GM12878 (cell line): ENCODE results near the gene ZIC5. TPM values are rescaled to one million over a fixed set of nuclear protein-coding genes. Genes with fewer than 3 reads are reported as not detected.

ENCODE experiments used
- ATAC-seq: fragments of 200-7000 bp; cut with Tn5 transposase; 3 replicates; pipeline ENCODE4 v1.9.1; 2020; ENCODE audit warnings: mild to moderate bottlenecking, moderate library complexity
- BruUV-seq: library from RNA; stranded (reverse); fragments of 400-500 nt; replicated peaks from 2 replicates; lab custom pipeline; 2021; lab: Mats Ljungman, UMichigan
- CTCF ChIA-PET: fragments of 300-600 bp; sonication (Branson Sonifier 250); formaldehyde crosslinking; extraction: SDS; loops from one replicate; lab custom pipeline; 2021; ENCODE audit warnings: inconsistent platforms; lab: Yijun Ruan, JAX
- POLR2A ChIA-PET: fragments of 350-600 bp; formaldehyde crosslinking; extraction: SDS; loops from one replicate; lab custom pipeline; 2021; ENCODE audit warnings: inconsistent platforms; lab: Charles Lee
- RAD21 ChIA-PET: fragments of 300-600 bp; sonication (Branson Sonifier 250); formaldehyde crosslinking; loops from one replicate; lab custom pipeline; 2023; ENCODE audit warnings: antibody characterized with exemption; ENCODE audit not compliant: unreplicated experiment; lab: Charles Lee
- SMC1A ChIA-PET: fragments of 300-600 bp; sonication (Branson Sonifier 250); formaldehyde crosslinking; loops from one replicate; lab custom pipeline; 2023; ENCODE audit not compliant: unreplicated experiment, uncharacterized antibody; lab: Charles Lee
- DNase-seq: peaks from one replicate; pipeline ENCODE4 v3.0.0-alpha.2; 2011; ENCODE audit warnings: low read depth, low spot score
- FAIRE-seq: peaks from 3 replicates; lab custom pipeline; 2011; peaks lifted over from hg19 to GRCh38; lab: Jason Lieb, UNC
- H2AFZ ChIP-seq: 2 replicates; pipeline ENCODE4 v1.6.0; 2011; ENCODE audit warnings: low read depth, low read length, control low read depth; ENCODE audit not compliant: control insufficient read depth
- H3K27ac ChIP-seq: 2 replicates; pipeline ENCODE4 v1.5.1; 2011; ENCODE audit warnings: control low read depth; ENCODE audit not compliant: control insufficient read depth, insufficient read depth
- H3K27me3 ChIP-seq, 2 experiments: replicated peaks in 1 of 2; 2 replicates each; pipeline versions ENCODE4 v1.6.0 to v1.6.1; 2011; ENCODE audit warnings: low read length in 1 of 2; ENCODE audit not compliant: control insufficient read depth in 2 of 2, insufficient read depth in 2 of 2
- H3K36me3 ChIP-seq, 2 experiments: 2 replicates each; pipeline ENCODE4 v1.5.1; 2011; ENCODE audit warnings: low read length in 1 of 2; ENCODE audit not compliant: control insufficient read depth in 2 of 2, insufficient read depth in 2 of 2
- H3K4me1 ChIP-seq: 2 replicates; pipeline ENCODE4 v1.6.1; 2011; ENCODE audit warnings: mild to moderate bottlenecking, low read length, moderate library complexity, mixed read lengths; ENCODE audit not compliant: control insufficient read depth, insufficient read depth
- H3K4me2 ChIP-seq: 2 replicates; pipeline ENCODE4 v1.6.0; 2011; ENCODE audit warnings: control low read depth; ENCODE audit not compliant: control insufficient read depth, insufficient read depth
- H3K4me3 ChIP-seq: fragments of 200-600 bp; sonication (generic); 2 replicates; pipeline ENCODE4 v1.5.1; 2016
- H3K79me2 ChIP-seq: 2 replicates; pipeline ENCODE4 v1.6.0; 2011; ENCODE audit warnings: low read length; ENCODE audit not compliant: control insufficient read depth, insufficient read depth
- H3K9ac ChIP-seq: 2 replicates; pipeline ENCODE4 v1.8.0; 2011; ENCODE audit warnings: low read length, control low read depth, mixed read lengths; ENCODE audit not compliant: control insufficient read depth, insufficient read depth
- H3K9me3 ChIP-seq: replicated peaks from 3 replicates; pipeline ENCODE4 v1.5.1; 2011; ENCODE audit warnings: mild to moderate bottlenecking, low read length; ENCODE audit not compliant: control insufficient read depth, insufficient read depth
- H4K20me1 ChIP-seq: 2 replicates; pipeline ENCODE4 v1.6.0; 2011; ENCODE audit not compliant: control insufficient read depth, insufficient read depth
- BHLHE40 ChIP-seq, 2 experiments: fragments of 450-650 bp in 1 of 2; IDR thresholded peaks; 2 replicates each; pipeline ENCODE4 v1.6.1; 2011 to 2017; ENCODE audit warnings: low read depth in 2 of 2, borderline replicate concordance in 1 of 2, improper control_type of control experiment in 1 of 2, low read length in 1 of 2, mild to moderate bottlenecking in 1 of 2
- IKZF2 ChIP-seq, 2 experiments: fragments of 450-650 bp; IDR thresholded peaks; 2 replicates each; pipeline ENCODE4 v1.6.1; 2017; ENCODE audit warnings: mild to moderate bottlenecking in 2 of 2, moderate library complexity in 2 of 2
- IRF4 ChIP-seq: IDR thresholded peaks from 2 replicates; pipeline ENCODE4 v1.6.1; 2011; ENCODE audit warnings: low read depth, low read length
- MEF2B ChIP-seq: fragments of 450-650 bp; IDR thresholded peaks from 2 replicates; pipeline ENCODE4 v1.6.1; 2018; ENCODE audit warnings: mild to moderate bottlenecking, moderate library complexity; ENCODE audit not compliant: partially characterized antibody, poor library complexity, severe bottlenecking
- NR2C1 ChIP-seq: fragments of 450-650 bp; IDR thresholded peaks from 2 replicates; pipeline ENCODE4 v1.6.1; 2017; ENCODE audit warnings: antibody characterized with exemption, mild to moderate bottlenecking, moderate library complexity
- RAD51 ChIP-seq: fragments of 450-650 bp; IDR thresholded peaks from 2 replicates; pipeline ENCODE4 v1.6.1; 2016; ENCODE audit warnings: moderate library complexity, mild to moderate bottlenecking, inconsistent platforms
- SPI1 ChIP-seq: IDR thresholded peaks from 2 replicates; pipeline ENCODE4 v1.6.1; 2011; ENCODE audit warnings: low read depth, mild to moderate bottlenecking, low read length, moderate library complexity, borderline replicate concordance; ENCODE audit not compliant: insufficient read depth
- YBX1 ChIP-seq: fragments of 450-650 bp; IDR thresholded peaks from 2 replicates; pipeline ENCODE4 v1.6.1; 2016; ENCODE audit warnings: antibody characterized with exemption
- ZZZ3 ChIP-seq: IDR thresholded peaks from 2 replicates; pipeline ENCODE4 v1.6.1; 2011; ENCODE audit warnings: low read depth; ENCODE audit not compliant: control insufficient read depth, insufficient read length
- WGBS: methylation state at CpG from one replicate; pipeline ENCODE4 v1.1.6; 2016; ENCODE audit warnings: low lambda C conversion rate; ENCODE audit not compliant: insufficient replicate concordance, insufficient coverage; ENCODE audit errors: missing lambda C conversion rate; 5-methylcytosine and 5-hydroxymethylcytosine counted together
- in situ Hi-C: fragments of 300-500 bp; cut with MboI; formaldehyde crosslinking; loops from 9 replicates; pipeline ENCODE4 v1.14.3; 2018; ENCODE audit warnings: mixed read lengths
- intact Hi-C: fragments of 100-400 bp; cut with micrococcal nuclease; formaldehyde crosslinking; loops from one replicate; pipeline ENCODE4 v1.14.2; 2022; ENCODE audit not compliant: unreplicated experiment
- polyA plus RNA-seq, 11 experiments: library from polyadenylated mRNA; depleted of rRNA in 4 of 11; unstranded in 6 of 11; stranded (reverse) in 5 of 11; fragments of >200 nt; fragmentation: Nextera tagmentation in 4 of 11; fragmentation: Illumina TruSeq in 1 of 11; extraction: Ambion mirVana in 4 of 11; extraction: Trizol in 1 of 11; gene quantifications; 1 replicate in 1 of 11; 2 replicates in 10 of 11; pipeline versions ENCODE4 v1.2.1 to v1.2.3, GENCODE V29; 2011 to 2016; ENCODE audit warnings: inconsistent platforms in 2 of 11, missing spikeins in 2 of 11, low read depth in 1 of 11
- total RNA-seq, 4 experiments: library from RNA; depleted of rRNA in 3 of 4; stranded (reverse); fragments of >200 nt in 3 of 4; fragmentation: Illumina TruSeq in 1 of 4; extraction: Trizol in 1 of 4; gene quantifications; 2 replicates each; pipeline versions ENCODE4 v1.2.1 to v1.2.3, GENCODE V29; 2013 to 2021

The ZIC5 gene
- total and polyA plus RNA-seq, 10 of the 15 experiments (the other 5 are each of a cell fraction or from before 2014, with no cell fraction given), result not detected

- H3K27me3 ChIP-seq, result peaks cover 12 to 15% of the 10 kb centered on the region in 2 experiments
- ChIA-PET RAD21 (no interaction called here), SMC1A (no interaction called here), CTCF (interaction anchor here (1.2 kb wide), 1 partner anchor 277 kb away, joined by 4 read pairs; no protein-coding TSS in a partner anchor), POLR2A (no interaction called here)
- no peak for TF ChIP-seq IRF4
- TF ChIP-seq SPI1, result no peak
- no peak for TF ChIP-seq NR2C1
- BruUV-seq, result no TSS peak
- H3K9ac ChIP-seq, result no peak overlapping the region
- H3K79me2 ChIP-seq, result no peaks in the 10 kb centered on the region
- in situ Hi-C loops, result no loop called here
- no peak overlapping the region for H3K27ac ChIP-seq
- no peaks in the 10 kb centered on the region for H4K20me1 ChIP-seq
- intact Hi-C loops, result no loop called here
- no peak for ATAC-seq
- no peak overlapping the region for H2AFZ ChIP-seq
- H3K4me1 ChIP-seq, result no peaks in the 10 kb centered on the region
- H3K4me3 ChIP-seq, result no peak overlapping the region
- FAIRE-seq, result no peak
- no peaks in the 10 kb centered on the region for H3K36me3 ChIP-seq
- H3K9me3 ChIP-seq, result no peaks in the 10 kb centered on the region
- DNase-seq, result no peak
- H3K4me2 ChIP-seq, result no peak overlapping the region
- WGBS, result 39% methylated on average over 45 of the region's 57 CpGs
Measured at GRCh38 chr13:99955747-99956472, 15.7 kb downstream of the ZIC5 start.

- Histone ChIP-seq H3K79me2 (no peaks in the 10 kb centered on the region), H3K4me2 (no peak overlapping the region), H3K9me3 (no peaks in the 10 kb centered on the region), H4K20me1 (no peaks in the 10 kb centered on the region), H3K4me1 (no peaks in the 10 kb centered on the region), H3K27ac (no peak overlapping the region), H3K27me3 (peaks cover 12 to 15% of the 10 kb centered on the region in 2 experiments), H2AFZ (no peak overlapping the region), H3K4me3 (no peak overlapping the region), H3K9ac (no peak overlapping the region), H3K36me3 (no peaks in the 10 kb centered on the region)
- no peak for TF ChIP-seq MEF2B
- TF ChIP-seq ZZZ3, result no peak
- no peak for TF ChIP-seq YBX1
- no peak for TF ChIP-seq IKZF2 (IDR thresholded peaks at IDR 0.05)
- no peak for TF ChIP-seq BHLHE40 (IDR thresholded peaks at IDR 0.05; ENCODE audit: borderline replicate concordance in 1 of 2, low read depth in 2 of 2, low read length in 1 of 2)
- TF ChIP-seq NR2C1, result no peak
- TF ChIP-seq RAD51, result no peak
- DNase-seq (no peak), FAIRE-seq (no peak), ATAC-seq (no peak)
- no TSS peak for BruUV-seq
- 53% methylated on average over 21 of the region's 21 CpGs for WGBS
- POLR2A ChIA-PET, result no interaction called here
- intact Hi-C loops (no loop called here), in situ Hi-C loops (no loop called here)
- RAD21 ChIA-PET, result no interaction called here
- SMC1A ChIA-PET, result no interaction called here
- CTCF ChIA-PET, result no interaction called here
Measured at GRCh38 chr13:99955107-99955746, 16.3 kb downstream of the ZIC5 start.
